Motor neuron (in vitro differentiated cells): ENCODE data around the gene SLFN11. TPM values are rescaled to one million over a fixed set of nuclear protein-coding genes. Genes with fewer than 3 reads are reported as not detected.
"Not testable (repeated sequence)": the region's sequence is repeated elsewhere in the genome, so short reads cannot be mapped to it uniquely, and the experiment has no call there.

ENCODE experiments used
- ATAC-seq, 8 experiments: fragments of 200-7000 bp; cut with Tn5 transposase; replicated peaks in 6 of 8; 2 replicates each; pipeline ENCODE4 v1.8.0; 2021; ENCODE audit warnings: mild to moderate bottlenecking in 8 of 8, moderate library complexity in 8 of 8
- H3K27ac ChIP-seq, 2 donors: fragments of 250-450 bp; sonication (Bioruptor Pico); 2 replicates each; pipeline ENCODE4 v1.9.0; 2021; ENCODE audit warnings: antibody characterized with exemption in 2 of 2, mild to moderate bottlenecking in 2 of 2, moderate library complexity in 1 of 2
- H3K4me1 ChIP-seq, 2 donors: fragments of 250-450 bp; sonication (Bioruptor Pico); replicated peaks in 1 of 2; 2 replicates each; pipeline ENCODE4 v1.6.1; 2021; ENCODE audit warnings: antibody characterized with exemption in 2 of 2, mild to moderate bottlenecking in 2 of 2, moderate library complexity in 1 of 2
- H3K4me3 ChIP-seq, 5 donors: fragments of 250-450 bp; sonication (Bioruptor Pico); 2 replicates each; pipeline ENCODE4 v1.9.0; 2021; ENCODE audit warnings: antibody characterized with exemption in 5 of 5, mild to moderate bottlenecking in 5 of 5, moderate library complexity in 4 of 5
- WGBS, 10 experiments: fragments of 450-650 bp; shearing (Covaris generic); methylation state at CpG; one replicate each; pipeline ENCODE4 v1.0.0; 2022; 5-methylcytosine and 5-hydroxymethylcytosine counted together
- in situ Hi-C, 9 experiments: fragments of 400-800 bp; cut with MboI; loops; one replicate each; pipeline ENCODE4 v1.15.0; 2021; ENCODE audit warnings: low sequenced_read_pairs in 9 of 9, low pct_unique_long_range_greater_than_20kb in 2 of 9; ENCODE audit not compliant: unreplicated experiment in 9 of 9
- total RNA-seq, 8 experiments: library from RNA; unstranded; fragments of 300-600 nt; gene quantifications; 2 replicates each; pipeline versions ENCODE4 v1.2.3 to v1.2.4, GENCODE V29; 2022

Gene SLFN11
- total RNA-seq, 8 experiments from 2014 or later = 0.93 to 12.8 (median 3.6) TPM; not detected in 1

GRCh38 chr17:35312790-35313711 lies 60.4 kb downstream of the SLFN11 start:
- Histone ChIP-seq H3K4me3 (no peak overlapping the region), H3K4me1 (no peaks in the 10 kb centered on the region), H3K27ac (no peak overlapping the region)
- ATAC-seq = peak; percentile 69 to 95 (median 90)
- in situ Hi-C loops = loop anchor here in 7 of 9 experiments (5.0 to 25.0 kb wide), 3 partner anchors 222 to 224 kb away; partner anchors contain the start of gene SLFN12L (in 7 of the 7)
- WGBS, 10 experiments = 0 to 90% (median 45%) methylated on average over 1 to 14 of the region's 20 CpGs; no CpG with 5 or more reads in 1 of the 10 experiments

- ATAC-seq = no peak
- WGBS, 10 experiments = 25 to 100% (median 68%) methylated on average over 1 to 3 of the region's 3 CpGs
- Histone ChIP-seq H3K4me3 (no peak overlapping the region), H3K4me1 (no peaks in the 10 kb centered on the region), H3K27ac (no peak overlapping the region)
- in situ Hi-C loops = loop anchor here in 7 of 9 experiments (5.0 to 25.0 kb wide), 3 partner anchors 222 to 225 kb away; partner anchors contain the start of gene SLFN12L (in 7 of the 7)
Measured at GRCh38 chr17:35312346-35312745, 61.1 kb downstream of the SLFN11 start.

GRCh38 chr17:35309345-35309744 lies 64.1 kb downstream of the SLFN11 start:
- not testable (repeated sequence) for H3K4me3 ChIP-seq, H3K4me1 ChIP-seq, ATAC-seq, H3K27ac ChIP-seq
- WGBS, 10 experiments = 20 to 100% (median 64%) methylated on average over 1 to 3 of the region's 3 CpGs; no CpG with 5 or more reads in 2 of the 10 experiments
- in situ Hi-C loops = loop anchor here in 2 of 9 experiments (25.0 kb wide), 1 partner anchor 228 kb away; the partner anchor contains the start of gene SLFN12L (in 2 of the 2)

Other genes starting within 250 kb of the SLFN11 start
- gene NLE1, start 231.3 kb downstream of the SLFN11 start, total RNA-seq = 10 to 100 TPM; 13.0 to 29.8 (median 19.7) TPM
- gene UNC45B, start 225.8 kb downstream of the SLFN11 start, total RNA-seq = under 1 TPM in 5 of 8 experiments, not detected in 3; 0.05 to 0.54 (median 0.19) TPM
- gene SLC35G3, start 179.2 kb downstream of the SLFN11 start, total RNA-seq = under 1 TPM in 5 of 8 experiments, not detected in 3; 0.15 to 0.81 (median 0.18) TPM
- gene SLFN5, start 130.5 kb downstream of the SLFN11 start, total RNA-seq = 100 to 1,000 TPM in 1 of 8 experiments, 10 to 100 TPM in 4, 1 to 10 TPM in 3; 2.8 to 140 (median 19.2) TPM
- gene SLFN12, start 58.9 kb upstream of the SLFN11 start, total RNA-seq = 10 to 100 TPM in 1 of 8 experiments, 1 to 10 TPM in 2, under 1 TPM in 4, not detected in 1; 0.05 to 11.6 (median 0.72) TPM
- gene SLFN13, start 75.1 kb upstream of the SLFN11 start, total RNA-seq = 1 to 10 TPM in 2 of 8 experiments, under 1 TPM in 5, not detected in 1; under 0.01 to 3.7 (median 0.56) TPM
- gene SLFN12L, start 164.1 kb upstream of the SLFN11 start, total RNA-seq = under 1 TPM in 4 of 8 experiments, not detected in 4; 0.10 to 0.57 (median 0.19) TPM
- gene SLFN14, start 187.2 kb upstream of the SLFN11 start, total RNA-seq = under 1 TPM in 5 of 8 experiments, not detected in 3; 0.08 to 0.45 (median 0.10) TPM
- 10 to 100 TPM in 2 of 8 experiments, 1 to 10 TPM in 6; 3.9 to 13.0 (median 6.8) TPM for gene PEX12, start 204.9 kb upstream of the SLFN11 start, total RNA-seq
- gene AP2B1, start 213.7 kb upstream of the SLFN11 start, total RNA-seq = 100 to 1,000 TPM in 5 of 8 experiments, 10 to 100 TPM in 3; 63.8 to 204 (median 126) TPM